ENCODE data around the gene PODXL2. TPM values are rescaled to one million over a fixed set of nuclear protein-coding genes. Genes with fewer than 3 reads are reported as not detected.

The PODXL2 gene
- total RNA-seq, 1 experiment from 2014 or later: 26.6 TPM

DNA sequence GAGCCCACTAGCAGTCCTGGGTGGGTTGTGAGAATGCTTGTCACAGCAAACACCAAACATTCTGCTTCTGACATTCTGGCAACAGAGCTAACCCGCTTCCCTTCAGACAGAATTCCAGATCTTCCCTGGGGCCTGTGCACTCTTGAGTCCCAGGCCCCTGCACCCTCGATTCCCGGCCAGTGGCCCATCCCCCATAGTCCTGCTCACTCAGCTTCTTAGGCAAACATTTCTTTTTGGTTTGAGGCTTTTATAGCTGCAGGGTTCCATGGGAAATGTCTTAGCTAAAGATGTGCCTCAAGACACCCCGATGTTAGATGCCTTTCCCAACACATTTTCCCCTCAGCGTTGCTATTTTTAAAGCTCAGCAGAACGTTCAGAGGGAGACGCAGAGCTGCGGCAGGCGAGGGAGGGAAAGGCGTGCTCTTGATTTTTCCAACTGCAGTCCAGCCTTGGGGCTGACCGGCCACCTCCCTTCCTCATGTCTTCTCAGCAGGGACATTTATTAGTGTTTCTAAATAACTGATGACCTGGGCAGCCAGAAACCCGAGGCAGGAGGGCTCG, 78.9 kb downstream of the PODXL2 start:
- H3K27me3 ChIP-seq (replicated peaks; ENCODE audit: insufficient read depth, low read depth, low read length, poor library complexity): no peaks in the 10 kb centered on the region

DNA sequence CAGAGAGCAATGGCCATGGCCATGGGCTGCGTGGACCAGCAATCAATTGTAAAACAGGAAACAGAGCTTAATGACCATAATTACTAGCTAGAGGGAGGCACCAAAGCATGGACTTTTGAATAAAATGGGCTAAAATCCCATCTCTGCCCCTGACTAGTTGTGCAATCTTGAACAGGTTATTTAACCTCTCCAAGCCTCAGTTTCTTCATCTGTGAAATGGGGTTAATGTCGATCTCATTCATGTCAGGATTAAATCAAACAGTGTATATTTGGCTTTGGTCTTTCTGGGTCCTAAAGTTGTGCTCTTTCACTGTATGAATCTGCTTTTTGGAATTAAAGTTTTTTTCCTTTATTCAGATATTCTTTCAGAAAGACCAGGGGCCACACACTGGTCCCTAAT, 79.9 kb downstream of the PODXL2 start:
- intact Hi-C loops (cut with micrococcal nuclease; ENCODE audit: unreplicated experiment): no loop called here
- no peaks in the 10 kb centered on the region for H3K27me3 ChIP-seq (replicated peaks; ENCODE audit: insufficient read depth, low read depth, low read length, poor library complexity)
- TF ChIP-seq, protein P1, sequence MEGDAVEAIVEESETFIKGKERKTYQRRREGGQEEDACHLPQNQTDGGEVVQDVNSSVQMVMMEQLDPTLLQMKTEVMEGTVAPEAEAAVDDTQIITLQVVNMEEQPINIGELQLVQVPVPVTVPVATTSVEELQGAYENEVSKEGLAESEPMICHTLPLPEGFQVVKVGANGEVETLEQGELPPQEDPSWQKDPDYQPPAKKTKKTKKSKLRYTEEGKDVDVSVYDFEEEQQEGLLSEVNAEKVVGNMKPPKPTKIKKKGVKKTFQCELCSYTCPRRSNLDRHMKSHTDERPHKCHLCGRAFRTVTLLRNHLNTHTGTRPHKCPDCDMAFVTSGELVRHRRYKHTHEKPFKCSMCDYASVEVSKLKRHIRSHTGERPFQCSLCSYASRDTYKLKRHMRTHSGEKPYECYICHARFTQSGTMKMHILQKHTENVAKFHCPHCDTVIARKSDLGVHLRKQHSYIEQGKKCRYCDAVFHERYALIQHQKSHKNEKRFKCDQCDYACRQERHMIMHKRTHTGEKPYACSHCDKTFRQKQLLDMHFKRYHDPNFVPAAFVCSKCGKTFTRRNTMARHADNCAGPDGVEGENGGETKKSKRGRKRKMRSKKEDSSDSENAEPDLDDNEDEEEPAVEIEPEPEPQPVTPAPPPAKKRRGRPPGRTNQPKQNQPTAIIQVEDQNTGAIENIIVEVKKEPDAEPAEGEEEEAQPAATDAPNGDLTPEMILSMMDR (conservative IDR thresholded peaks at IDR 0.05; ENCODE audit: low read depth, low read length): no peak
- TF ChIP-seq EZH2 (IDR thresholded peaks at IDR 0.05; ENCODE audit: borderline replicate concordance, low read depth, low read length, poor library complexity, severe bottlenecking): no peak
- DNase-seq (ENCODE audit: low spot score): no peak
- H3K4me3 ChIP-seq (ENCODE audit: low read depth, low read length, poor library complexity, severe bottlenecking): no peak overlapping the region
- H3K27ac ChIP-seq (ENCODE audit: low read depth, low read length, poor library complexity, severe bottlenecking): no peak overlapping the region
- H3K9me3 ChIP-seq (ENCODE audit: low read depth, low read length, poor library complexity, severe bottlenecking): no peaks in the 10 kb centered on the region
- ChIA-PET POLR2A (ENCODE audit: low non-redundant PET) (no interaction called here), CTCF (no interaction called here)
- H3K4me1 ChIP-seq (ENCODE audit: insufficient read depth, low read length, poor library complexity, severe bottlenecking): no peaks in the 10 kb centered on the region
- no TSS peak for BruUV-seq (replicated peaks)
- no peaks in the 10 kb centered on the region for H3K36me3 ChIP-seq (ENCODE audit: insufficient read depth, low read length, poor library complexity, severe bottlenecking)

More for the DNA sequence above, 78.9 kb downstream of the PODXL2 start:
- no peak overlapping the region for H3K4me3 ChIP-seq (ENCODE audit: low read depth, low read length, poor library complexity, severe bottlenecking)
- DNase-seq (ENCODE audit: low spot score): no peak
- H3K36me3 ChIP-seq (ENCODE audit: insufficient read depth, low read length, poor library complexity, severe bottlenecking): no peaks in the 10 kb centered on the region
- H3K9me3 ChIP-seq (ENCODE audit: low read depth, low read length, poor library complexity, severe bottlenecking): no peaks in the 10 kb centered on the region
- intact Hi-C loops (cut with micrococcal nuclease; ENCODE audit: unreplicated experiment): no loop called here
- POLR2A ChIA-PET (ENCODE audit: low non-redundant PET): no interaction called here
- H3K4me1 ChIP-seq (ENCODE audit: insufficient read depth, low read length, poor library complexity, severe bottlenecking): no peaks in the 10 kb centered on the region
- CTCF ChIA-PET: no interaction called here
- BruUV-seq (replicated peaks): no TSS peak
- H3K27ac ChIP-seq (ENCODE audit: low read depth, low read length, poor library complexity, severe bottlenecking): no peak overlapping the region
- TF ChIP-seq EZH2 (IDR thresholded peaks at IDR 0.05; ENCODE audit: borderline replicate concordance, low read depth, low read length, poor library complexity, severe bottlenecking): no peak
- TF ChIP-seq, protein P1 (conservative IDR thresholded peaks at IDR 0.05; ENCODE audit: low read depth, low read length): no peak

DNA sequence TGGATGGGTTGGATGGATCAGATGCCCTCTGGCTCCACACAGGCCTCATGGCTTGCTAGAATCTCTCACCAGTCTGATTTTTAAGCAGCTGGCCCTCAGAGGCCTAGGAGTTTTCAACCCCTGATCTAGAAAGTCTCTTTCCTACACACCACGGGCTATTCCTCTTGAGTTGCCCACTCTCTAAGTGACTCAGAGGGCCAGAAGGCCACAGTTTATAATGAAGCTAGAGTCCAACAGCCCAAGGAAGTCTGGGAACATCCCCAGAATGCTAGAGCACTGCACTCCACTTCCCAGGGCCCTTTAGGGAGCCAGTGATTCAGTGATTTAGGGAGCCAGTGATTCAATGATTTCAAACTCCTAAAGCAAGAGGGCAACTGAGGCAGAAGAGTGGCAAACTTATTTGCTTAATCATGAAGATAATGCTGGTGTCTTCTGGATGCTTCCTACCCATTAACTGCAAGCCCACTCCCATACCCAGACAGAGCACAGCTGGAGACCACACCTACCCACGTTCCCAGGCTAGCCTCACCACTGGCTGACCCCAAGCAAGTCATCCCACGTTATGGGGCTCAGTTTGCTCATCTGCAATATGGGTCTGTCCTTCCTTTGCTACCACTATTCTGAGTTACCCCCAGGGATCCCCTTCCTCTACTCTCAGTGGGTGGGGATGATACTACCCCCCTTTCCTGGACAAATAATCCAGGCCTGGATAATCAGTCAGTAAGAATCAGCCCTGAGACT, 80.5 kb downstream of the PODXL2 start:
- H3K4me1 ChIP-seq (ENCODE audit: insufficient read depth, low read length, poor library complexity, severe bottlenecking): no peaks in the 10 kb centered on the region
- CTCF ChIA-PET: no interaction called here

More for the DNA sequence above, 80.5 kb downstream of the PODXL2 start:
- H3K27me3 ChIP-seq (replicated peaks; ENCODE audit: insufficient read depth, low read depth, low read length, poor library complexity): no peaks in the 10 kb centered on the region
- no peak overlapping the region for H3K4me3 ChIP-seq (ENCODE audit: low read depth, low read length, poor library complexity, severe bottlenecking)
- no peaks in the 10 kb centered on the region for H3K9me3 ChIP-seq (ENCODE audit: low read depth, low read length, poor library complexity, severe bottlenecking)
- intact Hi-C loops (cut with micrococcal nuclease; ENCODE audit: unreplicated experiment): no loop called here
- H3K36me3 ChIP-seq (ENCODE audit: insufficient read depth, low read length, poor library complexity, severe bottlenecking): no peaks in the 10 kb centered on the region
- no TSS peak for BruUV-seq (replicated peaks)
- no peak for DNase-seq (ENCODE audit: low spot score)
- POLR2A ChIA-PET (ENCODE audit: low non-redundant PET): no interaction called here
- H3K27ac ChIP-seq (ENCODE audit: low read depth, low read length, poor library complexity, severe bottlenecking): no peak overlapping the region
- TF ChIP-seq, protein P1 (conservative IDR thresholded peaks at IDR 0.05; ENCODE audit: low read depth, low read length): no peak
- TF ChIP-seq EZH2 (IDR thresholded peaks at IDR 0.05; ENCODE audit: borderline replicate concordance, low read depth, low read length, poor library complexity, severe bottlenecking): no peak

Measured in A673 (cell line).